IMR-90 (cell line): ENCODE measurements around the gene EPB41L1. TPM values are rescaled to one million over a fixed set of nuclear protein-coding genes. Genes with fewer than 3 reads are reported as not detected.

ENCODE experiments used
- ATAC-seq: fragments of 200-7000 bp; cut with Tn5 transposase; 2 replicates; pipeline ENCODE4 v1.9.1; 2020; ENCODE audit warnings: low read depth, mild to moderate bottlenecking, moderate library complexity
- BruUV-seq: library from RNA; stranded (reverse); fragments of 400-500 nt; replicated peaks from 2 replicates; lab custom pipeline; 2021; lab: Mats Ljungman, UMichigan
- CTCF ChIA-PET: fragments of 300-600 bp; formaldehyde crosslinking; extraction: SDS; loops from one replicate; lab custom pipeline; 2021; ENCODE audit warnings: antibody characterized with exemption; lab: Yijun Ruan, JAX
- POLR2A ChIA-PET: fragments of 300-600 bp; sonication (Branson Sonifier 250); formaldehyde crosslinking; loops from one replicate; lab custom pipeline; 2022; ENCODE audit warnings: antibody characterized with exemption; ENCODE audit not compliant: unreplicated experiment; lab: Charles Lee
- DNase-seq: peaks from one replicate; pipeline ENCODE4 v3.0.0; 2013
- H2AFZ ChIP-seq: replicated peaks from 2 replicates; pipeline ENCODE3; 2013; ENCODE audit warnings: low read length, mild to moderate bottlenecking; ENCODE audit not compliant: poor library complexity
- H2AK5ac ChIP-seq: 2 replicates; pipeline ENCODE4 v1.6.1; 2013; ENCODE audit warnings: low read depth, low read length, inconsistent platforms
- H2AK9ac ChIP-seq: replicated peaks from 2 replicates; pipeline ENCODE3; 2013; ENCODE audit warnings: mild to moderate bottlenecking, low read depth, low read length, moderate library complexity; ENCODE audit not compliant: poor library complexity
- H2BK120ac ChIP-seq: 2 replicates; pipeline ENCODE4 v1.6.1; 2013; ENCODE audit warnings: low read depth, low read length, inconsistent platforms
- H2BK15ac ChIP-seq: 3 replicates; pipeline ENCODE4 v1.6.1; 2013; ENCODE audit warnings: low read depth, low read length, inconsistent platforms
- H2BK20ac ChIP-seq: 2 replicates; pipeline ENCODE4 v1.6.1; 2013; ENCODE audit warnings: low read depth, mild to moderate bottlenecking, inconsistent platforms, low read length, moderate library complexity
- H2BK5ac ChIP-seq: 2 replicates; pipeline ENCODE4 v1.6.1; 2013; ENCODE audit warnings: mild to moderate bottlenecking, low read depth, low read length, inconsistent platforms; ENCODE audit not compliant: poor library complexity, severe bottlenecking
- H3K14ac ChIP-seq: replicated peaks from 2 replicates; pipeline ENCODE4 v1.6.1; 2013; ENCODE audit warnings: low read depth, low read length, inconsistent platforms
- H3K18ac ChIP-seq: 2 replicates; pipeline ENCODE4 v1.6.1; 2013; ENCODE audit warnings: low read depth, low read length, control low read depth
- H3K23ac ChIP-seq: 2 replicates; pipeline ENCODE4 v1.6.1; 2013; ENCODE audit warnings: low read depth, low read length, inconsistent platforms
- H3K27ac ChIP-seq: 2 replicates; pipeline ENCODE4 v1.5.1; 2013; ENCODE audit warnings: mild to moderate bottlenecking, control low read depth, low read length; ENCODE audit not compliant: insufficient read depth
- H3K27me3 ChIP-seq: 2 replicates; pipeline ENCODE4 v1.6.1; 2013; ENCODE audit warnings: low read length; ENCODE audit not compliant: control insufficient read depth, insufficient read depth
- H3K36me3 ChIP-seq: 2 replicates; pipeline ENCODE4 v1.6.1; 2013; ENCODE audit warnings: low read length, mixed read lengths; ENCODE audit not compliant: control insufficient read depth, insufficient read depth
- H3K4ac ChIP-seq: 2 replicates; pipeline ENCODE4 v1.6.1; 2013; ENCODE audit warnings: low read depth, low read length, inconsistent platforms
- H3K4me1 ChIP-seq: 2 replicates; pipeline ENCODE4 v1.6.1; 2013; ENCODE audit warnings: low read length, mixed read lengths; ENCODE audit not compliant: control insufficient read depth, insufficient read depth
- H3K4me2 ChIP-seq: 2 replicates; pipeline ENCODE4 v1.6.1; 2013; ENCODE audit warnings: low read depth, mild to moderate bottlenecking, control low read depth, low read length, moderate library complexity
- H3K4me3 ChIP-seq: 2 replicates; pipeline ENCODE4 v1.5.1; 2013; ENCODE audit warnings: low read depth, mild to moderate bottlenecking, control low read depth, low read length, moderate library complexity; ENCODE audit not compliant: insufficient read depth
- H3K56ac ChIP-seq: 2 replicates; pipeline ENCODE4 v1.6.1; 2013; ENCODE audit warnings: low read length, inconsistent platforms; ENCODE audit not compliant: insufficient read depth; ENCODE audit errors: extremely low read depth
- H3K79me1 ChIP-seq, 2 experiments: 2 replicates each; pipeline ENCODE4 v1.6.1; 2013; ENCODE audit warnings: low read length in 2 of 2, inconsistent platforms in 1 of 2, low read depth in 1 of 2
- H3K9ac ChIP-seq: 2 replicates; pipeline ENCODE4 v1.6.1; 2013; ENCODE audit warnings: low read depth, low read length, control low read depth
- H3K9me1 ChIP-seq: 2 replicates; pipeline ENCODE4 v1.6.1; 2013; ENCODE audit warnings: low read length, inconsistent platforms; ENCODE audit not compliant: insufficient read depth
- H3K9me3 ChIP-seq: 2 replicates; pipeline ENCODE4 v1.6.1; 2013; ENCODE audit warnings: low read length; ENCODE audit not compliant: control insufficient read depth, insufficient read depth
- H4K20me1 ChIP-seq: 2 replicates; pipeline ENCODE4 v1.6.1; 2013; ENCODE audit warnings: low read length, inconsistent platforms; ENCODE audit not compliant: insufficient read depth
- H4K5ac ChIP-seq: 2 replicates; pipeline ENCODE4 v1.6.1; 2013; ENCODE audit warnings: mild to moderate bottlenecking, low read depth, low read length, control low read depth
- H4K8ac ChIP-seq, 2 experiments: 2 replicates each; pipeline ENCODE4 v1.6.1; 2013; ENCODE audit warnings: low read depth in 2 of 2, low read length in 2 of 2, control low read depth in 1 of 2, inconsistent platforms in 1 of 2
- H4K91ac ChIP-seq: 2 replicates; pipeline ENCODE4 v1.6.1; 2013; ENCODE audit warnings: low read depth, low read length, inconsistent platforms; ENCODE audit not compliant: insufficient read depth
- BHLHE40 ChIP-seq: fragments of 150-350 bp; IDR thresholded peaks from 2 replicates; pipeline ENCODE4 v1.6.1; 2016; ENCODE audit warnings: mild to moderate bottlenecking, low read depth, low read length
- CEBPB ChIP-seq: IDR thresholded peaks from 2 replicates; pipeline ENCODE4 v1.6.1; 2012; ENCODE audit warnings: low read depth, low read length, improper control_type of control experiment
- CHD1 ChIP-seq: IDR thresholded peaks from 2 replicates; pipeline ENCODE4 v1.6.1; 2012; ENCODE audit warnings: low read depth, low read length, improper control_type of control experiment
- MAZ ChIP-seq: IDR thresholded peaks from 2 replicates; pipeline ENCODE4 v1.6.1; 2012; ENCODE audit warnings: low read depth, mild to moderate bottlenecking, low read length, improper control_type of control experiment, moderate library complexity, borderline replicate concordance
- NFE2L2 ChIP-seq: fragments of 150-350 bp; IDR thresholded peaks from 2 replicates; pipeline ENCODE4 v1.6.1; 2016; ENCODE audit warnings: low read depth, mild to moderate bottlenecking, low read length
- POLR2A ChIP-seq: IDR thresholded peaks from 2 replicates; pipeline ENCODE4 v1.6.1; 2012; ENCODE audit warnings: mild to moderate bottlenecking, low read depth, low read length
- RAD21 ChIP-seq: IDR thresholded peaks from 2 replicates; pipeline ENCODE4 v1.6.1; 2012; ENCODE audit warnings: low read length, improper control_type of control experiment
- RCOR1 ChIP-seq: IDR thresholded peaks from 2 replicates; pipeline ENCODE4 v1.6.1; 2012; ENCODE audit warnings: mild to moderate bottlenecking, low read length, improper control_type of control experiment; ENCODE audit not compliant: insufficient replicate concordance
- RFX5 ChIP-seq: IDR thresholded peaks from 2 replicates; pipeline ENCODE4 v1.8.0; 2012; ENCODE audit warnings: low read depth, mild to moderate bottlenecking, low read length, moderate library complexity
- SMC3 ChIP-seq: fragments of 150-350 bp; IDR thresholded peaks from 2 replicates; pipeline ENCODE4 v1.6.1; 2016; ENCODE audit warnings: low read depth, mild to moderate bottlenecking, antibody characterized with exemption, low read length, moderate library complexity
- WGBS, 2 experiments: methylation state at CpG; one replicate each; pipeline versions ENCODE4 v1.1.5 to v1.1.7; 2013; ENCODE audit warnings: missing lambda C conversion rate in 2 of 2; ENCODE audit not compliant: insufficient read length in 1 of 2; ENCODE audit errors: extremely low coverage in 2 of 2; 5-methylcytosine and 5-hydroxymethylcytosine counted together
- dilution Hi-C: fragments of 300-500 bp; cut with HindIII; formaldehyde crosslinking; loops from one replicate; pipeline ENCODE4 v1.14.3; 2018; ENCODE audit warnings: low sequenced_read_pairs; ENCODE audit not compliant: unreplicated experiment
- in situ Hi-C: fragments of 300-500 bp; cut with MboI; formaldehyde crosslinking; loops from 3 replicates; pipeline ENCODE4 v1.14.3; 2019; ENCODE audit warnings: low sequenced_read_pairs, inconsistent platforms, mixed read lengths
- intact Hi-C: fragments of 100-400 bp; cut with micrococcal nuclease; formaldehyde crosslinking; loops from 2 replicates; pipeline ENCODE4 v1.10.0; 2022
- polyA plus RNA-seq, 3 experiments: library from polyadenylated mRNA; depleted of rRNA; stranded (reverse); fragments of >200 nt; gene quantifications; 2 replicates each; pipeline ENCODE4 v1.2.3, GENCODE V29; 2012; ENCODE audit warnings: low replicate concordance in 1 of 3
- total RNA-seq: library from RNA; depleted of rRNA; stranded (reverse); fragments of >200 nt; gene quantifications from 2 replicates; pipeline ENCODE4 v1.2.3, GENCODE V29; 2012
- TF ChIP-seq, protein P1 (sequence below): conservative IDR thresholded peaks from 2 replicates; pipeline ENCODE4 v1.5.1; 2012; ENCODE audit warnings: mild to moderate bottlenecking, low read depth, low read length, improper control_type of control experiment
- TF ChIP-seq, protein P2 (sequence below): fragments of 150-350 bp; IDR thresholded peaks from 2 replicates; pipeline ENCODE4 v1.6.1; 2017; ENCODE audit warnings: mild to moderate bottlenecking, antibody characterized with exemption, low read length, low read depth

Gene EPB41L1
- total and polyA plus RNA-seq, 2 of the 4 experiments (the other 2 are of a cell fraction) = 12.5 to 33.7 TPM

DNA sequence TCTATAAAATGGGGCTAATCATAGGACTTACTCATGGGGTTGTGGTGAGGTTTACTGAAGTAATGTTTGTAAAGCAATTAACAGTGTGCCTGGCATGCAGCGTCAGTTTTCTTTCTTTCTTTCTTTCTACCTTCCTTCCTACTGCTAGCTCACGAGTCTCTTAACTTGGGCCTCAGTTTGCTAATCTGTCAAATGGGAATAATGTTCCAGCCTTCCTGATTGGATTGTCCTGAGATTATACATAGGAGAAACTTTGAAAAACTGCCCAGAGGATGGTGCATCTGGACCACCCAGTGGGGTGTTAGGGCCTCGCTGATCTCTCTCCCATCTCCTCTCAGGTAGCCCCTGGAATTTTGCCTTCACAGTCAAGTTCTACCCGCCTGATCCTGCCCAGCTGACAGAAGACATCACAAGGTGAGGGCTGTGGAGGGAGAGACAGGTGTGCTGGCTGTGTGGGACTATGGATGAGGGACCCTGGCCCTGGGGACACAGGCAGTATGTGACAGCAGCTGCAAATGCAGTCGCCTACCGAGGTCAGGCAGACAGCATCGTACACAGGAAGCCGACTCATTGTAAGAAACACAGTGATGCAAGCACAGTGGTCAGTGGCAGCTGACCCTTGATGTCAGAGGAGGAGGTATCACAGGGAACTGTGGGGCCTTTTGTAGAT is 27.5 kb downstream of the EPB41L1 start (continued):
- TF ChIP-seq RFX5 (no peak), BHLHE40 (peak; percentile 29; the same call in 1 of the 2 replicates)

DNA sequence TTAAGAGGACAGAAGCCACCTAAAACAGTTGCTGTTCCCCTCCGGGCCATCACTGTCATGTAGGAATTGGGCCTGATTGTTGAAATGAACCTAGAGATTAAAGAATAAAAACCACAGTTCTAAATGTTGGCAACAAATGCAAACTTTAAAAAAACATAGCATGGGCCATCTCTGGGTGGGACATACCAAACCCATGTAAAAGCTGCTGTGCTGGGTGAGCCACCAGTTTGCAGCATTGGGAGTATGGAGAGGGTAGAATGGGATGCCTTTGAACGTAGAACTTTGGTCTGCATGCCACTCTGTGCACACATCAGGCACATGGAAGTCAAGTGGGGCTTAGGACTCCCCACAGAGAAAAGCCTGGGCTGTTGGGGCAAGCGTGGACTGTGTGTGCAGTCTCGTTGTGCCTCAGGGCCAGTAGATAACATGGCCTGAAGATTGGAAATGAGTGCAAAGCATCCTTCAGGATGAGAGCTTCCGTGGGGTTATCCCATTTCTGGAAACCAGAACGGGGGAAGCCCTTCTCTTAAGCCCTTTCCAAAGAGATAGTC is 28.1 kb downstream of the EPB41L1 start:
- Histone ChIP-seq H3K23ac (0 out of 2 replicates have a peak overlapping the region, but pooled peaks have one; percentile 15), H2BK5ac (peak overlapping the region; percentile 42), H2AFZ (peak overlapping the region; percentile 86), H3K9ac (no peak overlapping the region), H3K4ac (peak overlapping the region; percentile 33; the same call in 1 of the 2 replicates), H3K4me3 (no peak overlapping the region), H3K9me1 (peaks cover 16% of the 10 kb centered on the region), H4K8ac (peak overlapping the region; percentile 46 to 76; a peak in 3 of 4 replicates), H2AK9ac (peak overlapping the region; percentile 52), H2AK5ac (peak overlapping the region; percentile 83; the same call in 1 of the 2 replicates), H2BK120ac (peak overlapping the region; percentile 59; the same call in 1 of the 2 replicates), H3K79me1 (no peaks in the 10 kb centered on the region; a peak in 1 of 4 replicates), H3K56ac (no peak overlapping the region), H4K20me1 (no peaks in the 10 kb centered on the region), H2BK15ac (no peak overlapping the region; the same call in 2 of the 3 replicates), H3K4me1 (peaks cover 8% of the 10 kb centered on the region), H2BK20ac (peak overlapping the region; percentile 57; the same call in 1 of the 2 replicates), H3K27me3 (no peaks in the 10 kb centered on the region), H3K36me3 (peaks cover 2% of the 10 kb centered on the region; the same call in 1 of the 2 replicates), H3K4me2 (no peak overlapping the region), H3K9me3 (no peaks in the 10 kb centered on the region), H3K27ac (peak overlapping the region; percentile 25; the same call in 1 of the 2 replicates), H3K14ac (peak overlapping the region; percentile 65), H4K91ac (no peak overlapping the region; the same call in 1 of the 2 replicates), H4K5ac (peak overlapping the region; percentile 78; the same call in 1 of the 2 replicates), H3K18ac (peak overlapping the region; percentile 71)
- no TSS peak for BruUV-seq
- intact Hi-C loops (no loop called here), in situ Hi-C loops (no loop called here), dilution Hi-C loops (no loop called here)
- ATAC-seq (peak; percentile 53; the same call in 1 of the 2 replicates), DNase-seq (no peak)
- WGBS, 2 experiments = 93% methylated on average over 2 of the region's 6 CpGs; no CpG with 5 or more reads in 1 of the 2 experiments
- CTCF ChIA-PET = interaction anchor here (1.0 kb wide), 1 partner anchor 17 kb away, joined by 3 read pairs; no protein-coding TSS in a partner anchor
- POLR2A ChIA-PET = no interaction called here
- TF ChIP-seq RFX5 (no peak), RAD21 (no peak), RCOR1 (no peak), NFE2L2 (no peak), CHD1 (no peak), BHLHE40 (no peak), MAZ (no peak), CEBPB (no peak), POLR2A (no peak), SMC3 (no peak)
- TF ChIP-seq, protein P1, sequence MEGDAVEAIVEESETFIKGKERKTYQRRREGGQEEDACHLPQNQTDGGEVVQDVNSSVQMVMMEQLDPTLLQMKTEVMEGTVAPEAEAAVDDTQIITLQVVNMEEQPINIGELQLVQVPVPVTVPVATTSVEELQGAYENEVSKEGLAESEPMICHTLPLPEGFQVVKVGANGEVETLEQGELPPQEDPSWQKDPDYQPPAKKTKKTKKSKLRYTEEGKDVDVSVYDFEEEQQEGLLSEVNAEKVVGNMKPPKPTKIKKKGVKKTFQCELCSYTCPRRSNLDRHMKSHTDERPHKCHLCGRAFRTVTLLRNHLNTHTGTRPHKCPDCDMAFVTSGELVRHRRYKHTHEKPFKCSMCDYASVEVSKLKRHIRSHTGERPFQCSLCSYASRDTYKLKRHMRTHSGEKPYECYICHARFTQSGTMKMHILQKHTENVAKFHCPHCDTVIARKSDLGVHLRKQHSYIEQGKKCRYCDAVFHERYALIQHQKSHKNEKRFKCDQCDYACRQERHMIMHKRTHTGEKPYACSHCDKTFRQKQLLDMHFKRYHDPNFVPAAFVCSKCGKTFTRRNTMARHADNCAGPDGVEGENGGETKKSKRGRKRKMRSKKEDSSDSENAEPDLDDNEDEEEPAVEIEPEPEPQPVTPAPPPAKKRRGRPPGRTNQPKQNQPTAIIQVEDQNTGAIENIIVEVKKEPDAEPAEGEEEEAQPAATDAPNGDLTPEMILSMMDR = no peak
- TF ChIP-seq, protein P2, sequence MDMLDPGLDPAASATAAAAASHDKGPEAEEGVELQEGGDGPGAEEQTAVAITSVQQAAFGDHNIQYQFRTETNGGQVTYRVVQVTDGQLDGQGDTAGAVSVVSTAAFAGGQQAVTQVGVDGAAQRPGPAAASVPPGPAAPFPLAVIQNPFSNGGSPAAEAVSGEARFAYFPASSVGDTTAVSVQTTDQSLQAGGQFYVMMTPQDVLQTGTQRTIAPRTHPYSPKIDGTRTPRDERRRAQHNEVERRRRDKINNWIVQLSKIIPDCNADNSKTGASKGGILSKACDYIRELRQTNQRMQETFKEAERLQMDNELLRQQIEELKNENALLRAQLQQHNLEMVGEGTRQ = no peak
